ENCODE data around the gene DCAF17. TPM values are rescaled to one million over a fixed set of nuclear protein-coding genes. Genes with fewer than 3 reads are reported as not detected.

The DCAF17 gene
- polyA plus RNA-seq, 2 of the 4 experiments (the other 2 are of a cell fraction): 11.5 to 26.9 TPM

- CTCF ChIA-PET: interaction anchor here (0.6 to 1.8 kb wide), 3 partner anchors 181 to 1961 kb away, joined by 3 to 4 read pairs (median 3); partner anchors contain the start of gene GORASP2
- Histone ChIP-seq H3K4me1 (peaks cover 17% of the 10 kb centered on the region), H3K9me3 (no peaks in the 10 kb centered on the region), H3K27ac (peak overlapping the region; percentile 79 to 94), H3K4me3 (peak overlapping the region; percentile 79), H3K4me2 (peak overlapping the region; percentile 90)
- DNase-seq (ENCODE audit: low read depth in 1 of 2, low spot score in 1 of 2): peak in 1 of 2 experiments; percentile 5
- no peak for FAIRE-seq
- no CpG with 5 or more reads among the region's 29 CpGs for WGBS (ENCODE audit: missing lambda C conversion rate)
- POLR2A ChIA-PET: interaction anchor here (0.6 to 2.5 kb wide), 4 partner anchors 9 to 90 kb away, joined by 3 to 9 read pairs (median 5); partner anchors contain the start of genes DCAF17 and METTL8
- TF ChIP-seq FOSL2 (IDR thresholded peaks at IDR 0.05) (no peak), FOSL2 (CRISPR knock-in tag; IDR thresholded peaks at IDR 0.05) (no peak), RFX5 (IDR thresholded peaks at IDR 0.05) (no peak), JUNB (IDR thresholded peaks at IDR 0.05) (no peak), EP300 (IDR thresholded peaks at IDR 0.05) (no peak), ZNF302 (CRISPR knock-in tag; IDR thresholded peaks at IDR 0.05) (no peak), POLR2AphosphoS2 (conservative IDR thresholded peaks at IDR 0.05; ENCODE audit: low read length) (no peak), CEBPB (IDR thresholded peaks at IDR 0.05) (no peak), KDM1A (IDR thresholded peaks at IDR 0.05; ENCODE audit: low read depth) (no peak), BCL3 (IDR thresholded peaks at IDR 0.05) (no peak), POLR2A (IDR thresholded peaks at IDR 0.05; ENCODE audit: low read length) (no peak), TP53 (CRISPR knock-in tag; IDR thresholded peaks at IDR 0.05) (no peak), FOXS1 (CRISPR knock-in tag; IDR thresholded peaks at IDR 0.05) (no peak), HOXB5 (CRISPR knock-in tag; IDR thresholded peaks at IDR 0.05) (no peak), CBX2 (IDR thresholded peaks at IDR 0.05; ENCODE audit: borderline replicate concordance, low read depth) (no peak), RCOR1 (IDR thresholded peaks at IDR 0.05; ENCODE audit: low read depth, low read length) (no peak), HEYL (CRISPR knock-in tag; IDR thresholded peaks at IDR 0.05) (no peak), REST (IDR thresholded peaks at IDR 0.05) (no peak), MAFK (IDR thresholded peaks at IDR 0.05; ENCODE audit: partially characterized antibody) (no peak), FOSB (CRISPR knock-in tag; IDR thresholded peaks at IDR 0.05) (no peak), GATA3 (IDR thresholded peaks at IDR 0.05; ENCODE audit: borderline replicate concordance) (no peak)
- ATAC-seq: peak; percentile 61 to 77
These were observed 88.7 kb downstream of the DCAF17 start for GRCh38 chr2:171522788-171523087.

- ATAC-seq: peak; percentile 71 to 82
- Histone ChIP-seq H3K4me2 (peak overlapping the region; percentile 90), H3K9me3 (no peaks in the 10 kb centered on the region), H3K27ac (peak overlapping the region; percentile 79 to 94), H3K4me3 (peak overlapping the region; percentile 79), H3K4me1 (peaks cover 17% of the 10 kb centered on the region)
- ChIA-PET CTCF (interaction anchor here (0.6 to 1.8 kb wide), 3 partner anchors 181 to 1960 kb away, joined by 3 to 4 read pairs (median 3); partner anchors contain the start of gene GORASP2), POLR2A (interaction anchor here (0.6 to 2.5 kb wide), 4 partner anchors 8 to 90 kb away, joined by 3 to 9 read pairs (median 5); partner anchors contain the start of genes DCAF17 and METTL8)
- TF ChIP-seq, protein P1, sequence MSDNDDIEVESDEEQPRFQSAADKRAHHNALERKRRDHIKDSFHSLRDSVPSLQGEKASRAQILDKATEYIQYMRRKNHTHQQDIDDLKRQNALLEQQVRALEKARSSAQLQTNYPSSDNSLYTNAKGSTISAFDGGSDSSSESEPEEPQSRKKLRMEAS (IDR thresholded peaks at IDR 0.05): peak; percentile 77
- 0 out of 2 replicates have a peak, but pooled peaks have one; percentile 29 for TF ChIP-seq RNF2 (IDR thresholded peaks at IDR 0.05; ENCODE audit: borderline replicate concordance, low read depth)
- no peak for TF ChIP-seq RAD21 (conservative IDR thresholded peaks at IDR 0.05 in 1 of 2, IDR thresholded peaks at IDR 0.05 in 1 of 2)
- no peak for TF ChIP-seq CEBPB (IDR thresholded peaks at IDR 0.05)
- TF ChIP-seq PHF8 (IDR thresholded peaks at IDR 0.05; ENCODE audit: borderline replicate concordance, low read depth): peak; percentile 58; the same call in 1 of the 2 replicates
- TF ChIP-seq, protein P2, sequence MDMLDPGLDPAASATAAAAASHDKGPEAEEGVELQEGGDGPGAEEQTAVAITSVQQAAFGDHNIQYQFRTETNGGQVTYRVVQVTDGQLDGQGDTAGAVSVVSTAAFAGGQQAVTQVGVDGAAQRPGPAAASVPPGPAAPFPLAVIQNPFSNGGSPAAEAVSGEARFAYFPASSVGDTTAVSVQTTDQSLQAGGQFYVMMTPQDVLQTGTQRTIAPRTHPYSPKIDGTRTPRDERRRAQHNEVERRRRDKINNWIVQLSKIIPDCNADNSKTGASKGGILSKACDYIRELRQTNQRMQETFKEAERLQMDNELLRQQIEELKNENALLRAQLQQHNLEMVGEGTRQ (IDR thresholded peaks at IDR 0.05): peak; percentile 28; the same call in 1 of the 2 replicates
- TF ChIP-seq, protein P3, sequence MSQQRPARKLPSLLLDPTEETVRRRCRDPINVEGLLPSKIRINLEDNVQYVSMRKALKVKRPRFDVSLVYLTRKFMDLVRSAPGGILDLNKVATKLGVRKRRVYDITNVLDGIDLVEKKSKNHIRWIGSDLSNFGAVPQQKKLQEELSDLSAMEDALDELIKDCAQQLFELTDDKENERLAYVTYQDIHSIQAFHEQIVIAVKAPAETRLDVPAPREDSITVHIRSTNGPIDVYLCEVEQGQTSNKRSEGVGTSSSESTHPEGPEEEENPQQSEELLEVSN (IDR thresholded peaks at IDR 0.05; ENCODE audit: borderline replicate concordance, low read depth): peak; percentile 50; the same call in 1 of the 2 replicates
- peak; percentile 46 to 79 for DNase-seq (ENCODE audit: low read depth in 1 of 2, low spot score in 1 of 2)
- FAIRE-seq: no peak
- WGBS (ENCODE audit: missing lambda C conversion rate): 2% methylated on average over 36 of the region's 62 CpGs
These were observed 89.3 kb downstream of the DCAF17 start for GRCh38 chr2:171523088-171524017.

Data from A549 (cell line).